RCC 7860 (cell line): ENCODE data around the gene ALDH4A1.
"Not testable (repeated sequence)": the region's sequence is repeated elsewhere in the genome, so short reads cannot be mapped to it uniquely, and the experiment has no call there.

ENCODE experiments used
- DNase-seq: peaks from one replicate; pipeline ENCODE4 v3.0.0-alpha.2; 2015; ENCODE audit warnings: low spot score
- FAIRE-seq: peaks from 2 replicates; lab custom pipeline; 2012; peaks lifted over from hg19 to GRCh38; lab: Jason Lieb, UNC

The ALDH4A1 gene

GRCh38 chr1:18865176-18865575, 37.2 kb downstream of the ALDH4A1 start:
- no peak for DNase-seq
- no peak for FAIRE-seq

- no peak for FAIRE-seq
- no peak for DNase-seq
Measured at GRCh38 chr1:18861590-18861989, 40.8 kb downstream of the ALDH4A1 start.

GRCh38 chr1:18861082-18861481, 41.3 kb downstream of the ALDH4A1 start:
- no peak for FAIRE-seq
- DNase-seq = no peak

GRCh38 chr1:18859560-18859959, 42.8 kb downstream of the ALDH4A1 start, which contains the start of gene TAS1R2:
TSS of gene TAS1R2 (minus strand) at chr1:18859660. CDS start at chr1:18859660, 0 bp downstream.
- FAIRE-seq (no peak), DNase-seq (no peak)

GRCh38 chr1:18858070-18858688, 44.2 kb downstream of the ALDH4A1 start:
- FAIRE-seq (no peak), DNase-seq (no peak)

- FAIRE-seq = no peak
- DNase-seq = no peak
Measured at GRCh38 chr1:18856435-18856834, 45.9 kb downstream of the ALDH4A1 start.

- no peak for FAIRE-seq
- no peak for DNase-seq
Measured at GRCh38 chr1:18855573-18855972, 46.8 kb downstream of the ALDH4A1 start.

- DNase-seq (no peak), FAIRE-seq (no peak)
Measured at GRCh38 chr1:18854331-18855025, 47.9 kb downstream of the ALDH4A1 start.

GRCh38 chr1:18852501-18852900, 49.9 kb downstream of the ALDH4A1 start:
- FAIRE-seq (no peak), DNase-seq (no peak)

- no peak for DNase-seq
- no peak for FAIRE-seq
Measured at GRCh38 chr1:18849261-18849711, 53.1 kb downstream of the ALDH4A1 start.

GRCh38 chr1:18847723-18848122, 54.6 kb downstream of the ALDH4A1 start:
- DNase-seq, FAIRE-seq: not testable (repeated sequence)

- no peak for DNase-seq
- FAIRE-seq = no peak
Measured at GRCh38 chr1:18840145-18840544, 62.2 kb downstream of the ALDH4A1 start.

- FAIRE-seq (no peak), DNase-seq (no peak)
Measured at GRCh38 chr1:18836654-18837053, 65.7 kb downstream of the ALDH4A1 start.

- not testable (repeated sequence) for DNase-seq, FAIRE-seq
Measured at GRCh38 chr1:18832319-18832718, 70.0 kb downstream of the ALDH4A1 start.

- FAIRE-seq (no peak), DNase-seq (no peak)
Measured at GRCh38 chr1:18831656-18832055, 70.7 kb downstream of the ALDH4A1 start.

GRCh38 chr1:18830596-18830995, 71.8 kb downstream of the ALDH4A1 start:
- FAIRE-seq = no peak
- no peak for DNase-seq

GRCh38 chr1:18829671-18830070, 72.7 kb downstream of the ALDH4A1 start:
- FAIRE-seq = no peak
- DNase-seq = no peak

- FAIRE-seq = no peak
- no peak for DNase-seq
Measured at GRCh38 chr1:18828224-18828623, 74.1 kb downstream of the ALDH4A1 start.

GRCh38 chr1:18823438-18823837, 78.9 kb downstream of the ALDH4A1 start:
- DNase-seq (no peak), FAIRE-seq (no peak)
